Stimulated activated naive B cell treated with anti-CD40 and anti-IgM and Interleukin-4, amounts not matched to agents 10 μg/mL and 1 μg/mL and 100 μg/mL, for 72 hours (primary cell): ENCODE measurements around the gene ENTHD1.

ENCODE experiments used
- ATAC-seq, 2 donors: fragments of 150-1000 bp; cut with Tn5 transposase; replicated peaks; 2 replicates each; pipeline ENCODE4 v1.10.0; 2021; ENCODE audit warnings: moderate library complexity in 1 of 2
- DNase-seq: peaks from one replicate; pipeline ENCODE4 v3.0.0; 2021
- H3K27ac Mint-ChIP-seq: one replicate; pipeline ENCODE4 v1.8.0; 2022; ENCODE audit warnings: mild to moderate bottlenecking, mixed read lengths
- H3K27me3 Mint-ChIP-seq, 2 donors: one replicate each; pipeline ENCODE4 v1.8.0; 2022; ENCODE audit warnings: mixed read lengths in 2 of 2
- H3K36me3 Mint-ChIP-seq, 2 donors: one replicate each; pipeline ENCODE4 v1.8.0; 2022; ENCODE audit warnings: mixed read lengths in 2 of 2, mild to moderate bottlenecking in 1 of 2
- H3K4me1 Mint-ChIP-seq, 2 donors: one replicate each; pipeline ENCODE4 v1.8.0; 2022; ENCODE audit warnings: mixed read lengths in 2 of 2, mild to moderate bottlenecking in 1 of 2
- H3K4me3 Mint-ChIP-seq, 2 donors: one replicate each; pipeline ENCODE4 v1.8.0; 2022; ENCODE audit warnings: mild to moderate bottlenecking in 2 of 2, mixed read lengths in 2 of 2, moderate library complexity in 1 of 2
- H3K9me3 Mint-ChIP-seq, 2 donors: one replicate each; pipeline ENCODE4 v1.8.0; 2022; ENCODE audit warnings: mixed read lengths in 2 of 2, mild to moderate bottlenecking in 1 of 2

Gene ENTHD1

GRCh38 chr22:39825661-39826102, 67.9 kb downstream of the ENTHD1 start:
- Mint-ChIP-seq H3K27ac (peak overlapping the region; percentile 70), H3K27me3 (no peaks in the 10 kb centered on the region), H3K4me1 (peaks cover 16 to 22% of the 10 kb centered on the region in 2 donors), H3K4me3 (peak overlapping the region; percentile 18 to 42), H3K9me3 (no peaks in the 10 kb centered on the region), H3K36me3 (peaks cover 0 to 2% of the 10 kb centered on the region in 2 donors)
- peak; percentile 17 for DNase-seq
- ATAC-seq: peak; percentile 100

- no peak overlapping the region for H3K4me3 Mint-ChIP-seq
- no peaks in the 10 kb centered on the region for H3K9me3 Mint-ChIP-seq
- no peaks in the 10 kb centered on the region for H3K27me3 Mint-ChIP-seq
- DNase-seq: no peak
- no peaks in the 10 kb centered on the region for H3K36me3 Mint-ChIP-seq
- ATAC-seq: no peak
- H3K27ac Mint-ChIP-seq: peak overlapping the region; percentile 31
- H3K4me1 Mint-ChIP-seq: peaks cover 12 to 34% of the 10 kb centered on the region in 2 donors
Measured at GRCh38 chr22:39821008-39821407, 72.6 kb downstream of the ENTHD1 start.

GRCh38 chr22:39820256-39820655, 73.3 kb downstream of the ENTHD1 start:
- H3K27ac Mint-ChIP-seq: no peak overlapping the region
- ATAC-seq: no peak
- H3K4me3 Mint-ChIP-seq: no peak overlapping the region
- H3K9me3 Mint-ChIP-seq: no peaks in the 10 kb centered on the region
- H3K36me3 Mint-ChIP-seq: no peaks in the 10 kb centered on the region
- peaks cover 9 to 32% of the 10 kb centered on the region in 2 donors for H3K4me1 Mint-ChIP-seq
- DNase-seq: no peak
- no peaks in the 10 kb centered on the region for H3K27me3 Mint-ChIP-seq

- H3K9me3 Mint-ChIP-seq: no peaks in the 10 kb centered on the region
- no peaks in the 10 kb centered on the region for H3K36me3 Mint-ChIP-seq
- no peak overlapping the region for H3K27ac Mint-ChIP-seq
- DNase-seq (no peak), ATAC-seq (peak; percentile 60 to 79)
- no peaks in the 10 kb centered on the region for H3K27me3 Mint-ChIP-seq
- H3K4me1 Mint-ChIP-seq: peaks cover 9 to 30% of the 10 kb centered on the region in 2 donors
- no peak overlapping the region for H3K4me3 Mint-ChIP-seq
Measured at GRCh38 chr22:39819429-39819828, 74.1 kb downstream of the ENTHD1 start.

- Mint-ChIP-seq H3K27me3 (peaks cover 0 to 2% of the 10 kb centered on the region in 2 donors), H3K36me3 (no peaks in the 10 kb centered on the region), H3K4me1 (peaks cover 9 to 30% of the 10 kb centered on the region in 2 donors), H3K4me3 (no peak overlapping the region), H3K9me3 (no peaks in the 10 kb centered on the region), H3K27ac (no peak overlapping the region)
- ATAC-seq (no peak), DNase-seq (no peak)
Measured at GRCh38 chr22:39818094-39818493, 75.5 kb downstream of the ENTHD1 start.

GRCh38 chr22:39815932-39816331, 77.6 kb downstream of the ENTHD1 start:
- no peak for DNase-seq
- no peak overlapping the region for H3K27ac Mint-ChIP-seq
- peaks cover 9 to 28% of the 10 kb centered on the region in 2 donors for H3K4me1 Mint-ChIP-seq

GRCh38 chr22:39814899-39815298, 78.7 kb downstream of the ENTHD1 start:
- ATAC-seq (no peak), DNase-seq (no peak)
- Mint-ChIP-seq H3K4me1 (peaks cover 6 to 18% of the 10 kb centered on the region in 2 donors), H3K27ac (no peak overlapping the region), H3K4me3 (no peak overlapping the region), H3K27me3 (peaks cover 3 to 10% of the 10 kb centered on the region in 2 donors), H3K9me3 (no peaks in the 10 kb centered on the region), H3K36me3 (no peaks in the 10 kb centered on the region)

More at GRCh38 chr22:39815932-39816331, 77.6 kb downstream of the ENTHD1 start:
- H3K9me3 Mint-ChIP-seq: no peaks in the 10 kb centered on the region
- peaks cover 3 to 10% of the 10 kb centered on the region in 2 donors for H3K27me3 Mint-ChIP-seq
- peak in 1 of 2 donors; percentile 46 for ATAC-seq
- no peaks in the 10 kb centered on the region for H3K36me3 Mint-ChIP-seq
- no peak overlapping the region for H3K4me3 Mint-ChIP-seq

- no peak overlapping the region for H3K4me3 Mint-ChIP-seq
- no peak overlapping the region for H3K27ac Mint-ChIP-seq
- H3K36me3 Mint-ChIP-seq: no peaks in the 10 kb centered on the region
- DNase-seq (no peak), ATAC-seq (no peak)
- peaks cover 3 to 16% of the 10 kb centered on the region in 2 donors for H3K27me3 Mint-ChIP-seq
- no peaks in the 10 kb centered on the region for H3K9me3 Mint-ChIP-seq
- H3K4me1 Mint-ChIP-seq: peaks cover 6 to 27% of the 10 kb centered on the region in 2 donors
Measured at GRCh38 chr22:39809772-39810557, 83.6 kb downstream of the ENTHD1 start.

- H3K27me3 Mint-ChIP-seq: peaks cover 5 to 25% of the 10 kb centered on the region in 2 donors
- peaks cover 0 to 3% of the 10 kb centered on the region in 2 donors for H3K36me3 Mint-ChIP-seq
- H3K4me1 Mint-ChIP-seq: peaks cover 6 to 28% of the 10 kb centered on the region in 2 donors
- ATAC-seq (no peak), DNase-seq (no peak)
- peaks cover 0 to 1% of the 10 kb centered on the region in 2 donors for H3K9me3 Mint-ChIP-seq
- H3K27ac Mint-ChIP-seq: no peak overlapping the region
- no peak overlapping the region for H3K4me3 Mint-ChIP-seq
Measured at GRCh38 chr22:39808081-39808480, 85.5 kb downstream of the ENTHD1 start.

GRCh38 chr22:39806109-39806508, 87.5 kb downstream of the ENTHD1 start:
- Mint-ChIP-seq H3K27ac (no peak overlapping the region), H3K4me3 (no peak overlapping the region), H3K27me3 (peaks cover 6 to 20% of the 10 kb centered on the region in 2 donors), H3K36me3 (peaks cover 0 to 3% of the 10 kb centered on the region in 2 donors), H3K4me1 (peaks cover 6 to 28% of the 10 kb centered on the region in 2 donors), H3K9me3 (peaks cover 0 to 1% of the 10 kb centered on the region in 2 donors)
- ATAC-seq (no peak), DNase-seq (no peak)

- ATAC-seq (no peak), DNase-seq (no peak)
- Mint-ChIP-seq H3K27ac (no peak overlapping the region), H3K4me1 (peaks cover 6 to 28% of the 10 kb centered on the region in 2 donors), H3K27me3 (peaks cover 10 to 20% of the 10 kb centered on the region in 2 donors), H3K9me3 (peaks cover 0 to 1% of the 10 kb centered on the region in 2 donors), H3K4me3 (no peak overlapping the region), H3K36me3 (peaks cover 0 to 3% of the 10 kb centered on the region in 2 donors)
Measured at GRCh38 chr22:39805117-39805516, 88.4 kb downstream of the ENTHD1 start.

GRCh38 chr22:39802682-39803081, 90.9 kb downstream of the ENTHD1 start:
- Mint-ChIP-seq H3K9me3 (peaks cover 7 to 10% of the 10 kb centered on the region in 2 donors), H3K36me3 (peaks cover 0 to 8% of the 10 kb centered on the region in 2 donors), H3K27me3 (peaks cover 10 to 14% of the 10 kb centered on the region in 2 donors), H3K27ac (no peak overlapping the region), H3K4me3 (no peak overlapping the region), H3K4me1 (peaks cover 4 to 22% of the 10 kb centered on the region in 2 donors)
- no peak for ATAC-seq
- no peak for DNase-seq

- H3K4me1 Mint-ChIP-seq: peaks cover 4 to 11% of the 10 kb centered on the region in 2 donors
Measured at GRCh38 chr22:39800790-39801520, 92.6 kb downstream of the ENTHD1 start.

GRCh38 chr22:39797528-39798147, 95.9 kb downstream of the ENTHD1 start:
- no peak for DNase-seq
- H3K36me3 Mint-ChIP-seq: peaks cover 7 to 18% of the 10 kb centered on the region in 2 donors
- no peak overlapping the region for H3K4me3 Mint-ChIP-seq
- H3K27me3 Mint-ChIP-seq: peaks cover 9 to 12% of the 10 kb centered on the region in 2 donors
- H3K27ac Mint-ChIP-seq: no peak overlapping the region
- peaks cover 22 to 26% of the 10 kb centered on the region in 2 donors for H3K9me3 Mint-ChIP-seq
- no peak for ATAC-seq
- no peaks in the 10 kb centered on the region for H3K4me1 Mint-ChIP-seq

More at GRCh38 chr22:39800790-39801520, 92.6 kb downstream of the ENTHD1 start:
- H3K27ac Mint-ChIP-seq: no peak overlapping the region
- no peak overlapping the region for H3K4me3 Mint-ChIP-seq
- peaks cover 13 to 19% of the 10 kb centered on the region in 2 donors for H3K27me3 Mint-ChIP-seq
- peaks cover 19 to 20% of the 10 kb centered on the region in 2 donors for H3K9me3 Mint-ChIP-seq
- no peak for ATAC-seq
- H3K36me3 Mint-ChIP-seq: peaks cover 2 to 18% of the 10 kb centered on the region in 2 donors
- no peak for DNase-seq
